H1 (cell line): Measurements from ENCODE around the gene EPHA3. TPM values are rescaled to one million over a fixed set of nuclear protein-coding genes. Genes with fewer than 3 reads are reported as not detected.

Experiments
- CHD7 ChIP-seq: fragments of 300-600 bp; sonication (generic); IDR thresholded peaks from 2 replicates; pipeline ENCODE4 v1.7.1; 2012; ENCODE audit warnings: low read length, moderate library complexity, mild to moderate bottlenecking, inconsistent platforms; ENCODE audit not compliant: insufficient replicate concordance
- TEAD4 ChIP-seq: IDR thresholded peaks from 2 replicates; pipeline ENCODE4 v1.6.1; 2012; ENCODE audit warnings: low read depth, low read length, inconsistent platforms, mixed read lengths
- polyA plus RNA-seq, 7 experiments: library from polyadenylated mRNA; depleted of rRNA in 3 of 7; stranded (reverse) in 5 of 7; unstranded in 2 of 7; fragments of >200 nt in 5 of 7; fragments of 200-250 nt in 2 of 7; gene quantifications; 1 replicate in 5 of 7; 2 replicates in 1 of 7; 4 replicates in 1 of 7; pipeline versions ENCODE4 v1.2.1 to v1.2.3, GENCODE V29; 2011 to 2013; ENCODE audit warnings: missing spikeins in 2 of 7, mixed read lengths in 2 of 7
- total RNA-seq: library from RNA; stranded (reverse); fragmentation: NEBNext Ultra II Directional; extraction: Animal tissue kit (Norgen Biotek cat#: 25700); gene quantifications from 2 replicates; pipeline ENCODE4 v1.2.1, GENCODE V29; 2021

Gene EPHA3
- total and polyA plus RNA-seq, 2 of the 8 experiments (the other 6 are each of a cell fraction or from before 2014, with no cell fraction given), result 0.09 to 0.22 TPM

- TF ChIP-seq TEAD4 (no peak), CHD7 (no peak)
These were observed 149.5 kb downstream of the EPHA3 start (continued) for GRCh38 chr3:89256882-89257281.
